MM.1S (cell line): ENCODE results near the gene GPBP1L1.

ENCODE experiments used
- DNase-seq: peaks from one replicate; pipeline ENCODE4 v3.0.0-alpha.2; 2015
- H2AFZ ChIP-seq: fragments of 300-600 bp; sonication (generic); 2 replicates; pipeline ENCODE4 v1.6.0; 2016; ENCODE audit warnings: antibody characterized with exemption, low read length
- H3F3A ChIP-seq: fragments of 300-600 bp; sonication (generic); 2 replicates; pipeline ENCODE4 v1.6.1; 2016; ENCODE audit warnings: mild to moderate bottlenecking, antibody characterized with exemption, low read length, moderate library complexity, mixed read lengths; ENCODE audit not compliant: insufficient read depth
- H3K27ac ChIP-seq: fragments of 300-600 bp; sonication (generic); 2 replicates; pipeline ENCODE4 v1.5.1; 2016; ENCODE audit warnings: mild to moderate bottlenecking, low read length
- H3K27me3 ChIP-seq: fragments of 300-600 bp; sonication (generic); replicated peaks from 2 replicates; pipeline ENCODE4 v1.6.0; 2016; ENCODE audit warnings: low read length; ENCODE audit not compliant: insufficient read depth
- H3K36me3 ChIP-seq: fragments of 300-600 bp; sonication (generic); replicated peaks from 2 replicates; pipeline ENCODE4 v1.6.1; 2016; ENCODE audit warnings: mild to moderate bottlenecking, low read length, mixed read lengths; ENCODE audit not compliant: insufficient read depth
- H3K4me1 ChIP-seq: fragments of 300-600 bp; sonication (generic); 2 replicates; pipeline ENCODE4 v1.6.1; 2016; ENCODE audit warnings: low read length, mixed read lengths
- H3K4me2 ChIP-seq: fragments of 300-600 bp; sonication (generic); 2 replicates; pipeline ENCODE4 v1.6.0; 2016; ENCODE audit warnings: low read depth, low read length
- H3K4me3 ChIP-seq: fragments of 300-600 bp; sonication (generic); 2 replicates; pipeline ENCODE4 v1.5.1; 2016; ENCODE audit warnings: low read length, mixed read lengths
- H3K79me2 ChIP-seq: fragments of 300-600 bp; sonication (generic); 2 replicates; pipeline ENCODE4 v1.6.1; 2016; ENCODE audit warnings: mixed run types, low read length, mixed read lengths
- H3K9ac ChIP-seq: fragments of 300-600 bp; sonication (generic); 2 replicates; pipeline ENCODE4 v1.6.1; 2016; ENCODE audit warnings: low read length, mixed read lengths
- H3K9me2 ChIP-seq: fragments of 300-600 bp; sonication (generic); replicated peaks from 2 replicates; pipeline ENCODE4 v1.6.1; 2016; ENCODE audit warnings: mild to moderate bottlenecking, low read length, mixed read lengths; ENCODE audit not compliant: insufficient read depth
- H3K9me3 ChIP-seq: fragments of 300-600 bp; sonication (generic); replicated peaks from 2 replicates; pipeline ENCODE4 v1.6.1; 2016; ENCODE audit warnings: mild to moderate bottlenecking, low read length, mixed read lengths; ENCODE audit not compliant: insufficient read depth
- H4K20me1 ChIP-seq: fragments of 300-600 bp; sonication (generic); 2 replicates; pipeline ENCODE4 v1.6.1; 2016; ENCODE audit warnings: mild to moderate bottlenecking, low read length, moderate library complexity, mixed read lengths; ENCODE audit not compliant: insufficient read depth
- CTCF ChIP-seq: fragments of 300-600 bp; sonication (generic); IDR thresholded peaks from 2 replicates; pipeline ENCODE4 v1.5.1; 2016; ENCODE audit warnings: antibody characterized with exemption, low read length, mixed read lengths
- EZH2 ChIP-seq: fragments of 300-600 bp; sonication (generic); optimal IDR thresholded peaks from 2 replicates; pipeline ENCODE3; 2017; ENCODE audit warnings: low read depth, mild to moderate bottlenecking, antibody characterized with exemption, low read length, mixed read lengths
- EZH2phosphoT487 ChIP-seq: fragments of 300-600 bp; sonication (generic); IDR thresholded peaks from 2 replicates; pipeline ENCODE4 v1.6.1; 2018; ENCODE audit warnings: antibody characterized with exemption, low read length

Gene GPBP1L1

GRCh38 chr1:45644661-45645060, 41.7 kb downstream of the GPBP1L1 start:
- Histone ChIP-seq H3F3A (0 out of 2 replicates have a peak, but pooled peaks cover 4% of the 10 kb centered on the region), H3K27me3 (no peaks in the 10 kb centered on the region), H4K20me1 (no peaks in the 10 kb centered on the region), H3K79me2 (peaks cover 14% of the 10 kb centered on the region), H3K36me3 (no peaks in the 10 kb centered on the region; the same call in 1 of the 2 replicates), H3K4me2 (no peak overlapping the region), H3K9me2 (no peaks in the 10 kb centered on the region), H3K4me3 (no peak overlapping the region), H3K9ac (no peak overlapping the region; the same call in 1 of the 2 replicates), H3K4me1 (peaks cover 8% of the 10 kb centered on the region; the same call in 1 of the 2 replicates), H3K27ac (peak overlapping the region; percentile 3; the same call in 1 of the 2 replicates), H3K9me3 (no peaks in the 10 kb centered on the region), H2AFZ (no peak overlapping the region)
- TF ChIP-seq EZH2 (no peak), CTCF (no peak), EZH2phosphoT487 (no peak)
- no peak for DNase-seq

GRCh38 chr1:45643978-45644377, 42.4 kb downstream of the GPBP1L1 start:
- no peak overlapping the region; the same call in 1 of the 2 replicates for H3K9ac ChIP-seq
- H3K4me1 ChIP-seq, result peaks cover 8% of the 10 kb centered on the region; the same call in 1 of the 2 replicates
- H3K4me3 ChIP-seq, result no peak overlapping the region
- peak; percentile 45 for TF ChIP-seq CTCF
- no peak for TF ChIP-seq EZH2
- TF ChIP-seq EZH2phosphoT487, result no peak
- no peak overlapping the region for H2AFZ ChIP-seq
- 0 out of 2 replicates have a peak, but pooled peaks cover 4% of the 10 kb centered on the region for H3F3A ChIP-seq
- DNase-seq, result peak; percentile 50
- peak overlapping the region; percentile 3; the same call in 1 of the 2 replicates for H3K27ac ChIP-seq
- no peaks in the 10 kb centered on the region for H3K27me3 ChIP-seq
- H4K20me1 ChIP-seq, result no peaks in the 10 kb centered on the region
- peaks cover 3% of the 10 kb centered on the region; the same call in 1 of the 2 replicates for H3K36me3 ChIP-seq
- no peaks in the 10 kb centered on the region for H3K9me2 ChIP-seq
- H3K9me3 ChIP-seq, result no peaks in the 10 kb centered on the region
- H3K4me2 ChIP-seq, result no peak overlapping the region
- H3K79me2 ChIP-seq, result peaks cover 8% of the 10 kb centered on the region; the same call in 1 of the 2 replicates

- no peaks in the 10 kb centered on the region for H3K9me3 ChIP-seq
- H3K9ac ChIP-seq, result no peak overlapping the region
- H3K36me3 ChIP-seq, result peaks cover 6% of the 10 kb centered on the region; the same call in 1 of the 2 replicates
- no peaks in the 10 kb centered on the region for H3K9me2 ChIP-seq
- H3K27me3 ChIP-seq, result no peaks in the 10 kb centered on the region
- no peak overlapping the region for H3K4me2 ChIP-seq
- TF ChIP-seq CTCF (no peak), EZH2phosphoT487 (no peak), EZH2 (no peak)
- H3K27ac ChIP-seq, result no peak overlapping the region
- H3K4me3 ChIP-seq, result no peak overlapping the region
- H3K4me1 ChIP-seq, result peaks cover 8% of the 10 kb centered on the region; the same call in 1 of the 2 replicates
- no peaks in the 10 kb centered on the region for H4K20me1 ChIP-seq
- no peak for DNase-seq
- 0 out of 2 replicates have a peak, but pooled peaks cover 4% of the 10 kb centered on the region for H3F3A ChIP-seq
- H2AFZ ChIP-seq, result no peak overlapping the region
- peaks cover 1% of the 10 kb centered on the region; the same call in 1 of the 2 replicates for H3K79me2 ChIP-seq
Measured at GRCh38 chr1:45643321-45643720, 43.0 kb downstream of the GPBP1L1 start.
